Measurements from ENCODE around the gene RUNX2.

DNA sequence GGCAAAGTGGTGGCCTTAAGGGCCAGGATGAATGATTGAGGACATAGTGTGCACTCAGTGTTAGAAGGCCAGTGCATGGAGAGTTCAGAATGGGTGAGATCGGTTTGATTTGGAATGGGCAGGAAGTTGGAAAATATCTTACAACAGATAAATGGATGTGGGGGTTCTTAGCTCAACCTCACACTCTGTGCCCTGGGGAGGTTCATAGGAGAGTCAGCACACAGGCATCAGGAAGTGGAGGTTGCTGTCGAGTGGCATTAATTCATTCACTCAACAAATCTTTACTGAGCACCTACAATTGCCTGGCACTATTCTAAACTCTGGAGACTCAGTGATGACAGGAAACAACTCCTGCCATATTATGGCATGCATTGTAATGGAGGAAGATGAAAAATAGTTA is 363.3 kb downstream of the RUNX2 start:
- TF ChIP-seq OSR1 (CRISPR knock-in tag; IDR thresholded peaks at IDR 0.05), result no peak
- TF ChIP-seq ZNF565 (CRISPR knock-in tag; conservative IDR thresholded peaks at IDR 0.05; ENCODE audit: low read depth), result no peak
- no peak for TF ChIP-seq ZFP3 (CRISPR knock-in tag; IDR thresholded peaks at IDR 0.05)
- TF ChIP-seq SNAI2 (CRISPR knock-in tag; IDR thresholded peaks at IDR 0.05), result no peak
- TF ChIP-seq, protein P1, sequence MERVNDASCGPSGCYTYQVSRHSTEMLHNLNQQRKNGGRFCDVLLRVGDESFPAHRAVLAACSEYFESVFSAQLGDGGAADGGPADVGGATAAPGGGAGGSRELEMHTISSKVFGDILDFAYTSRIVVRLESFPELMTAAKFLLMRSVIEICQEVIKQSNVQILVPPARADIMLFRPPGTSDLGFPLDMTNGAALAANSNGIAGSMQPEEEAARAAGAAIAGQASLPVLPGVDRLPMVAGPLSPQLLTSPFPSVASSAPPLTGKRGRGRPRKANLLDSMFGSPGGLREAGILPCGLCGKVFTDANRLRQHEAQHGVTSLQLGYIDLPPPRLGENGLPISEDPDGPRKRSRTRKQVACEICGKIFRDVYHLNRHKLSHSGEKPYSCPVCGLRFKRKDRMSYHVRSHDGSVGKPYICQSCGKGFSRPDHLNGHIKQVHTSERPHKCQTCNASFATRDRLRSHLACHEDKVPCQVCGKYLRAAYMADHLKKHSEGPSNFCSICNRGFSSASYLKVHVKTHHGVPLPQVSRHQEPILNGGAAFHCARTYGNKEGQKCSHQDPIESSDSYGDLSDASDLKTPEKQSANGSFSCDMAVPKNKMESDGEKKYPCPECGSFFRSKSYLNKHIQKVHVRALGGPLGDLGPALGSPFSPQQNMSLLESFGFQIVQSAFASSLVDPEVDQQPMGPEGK (CRISPR knock-in tag; IDR thresholded peaks at IDR 0.05; ENCODE audit: borderline replicate concordance), result no peak
- no peak for TF ChIP-seq RARB (CRISPR knock-in tag; IDR thresholded peaks at IDR 0.05)
- no peak for TF ChIP-seq ZC3H10 (CRISPR knock-in tag; IDR thresholded peaks at IDR 0.05)
- TF ChIP-seq ZNF8 (CRISPR knock-in tag; IDR thresholded peaks at IDR 0.05), result no peak
